ENCODE measurements around the gene GAREM2.

The GAREM2 gene

DNA sequence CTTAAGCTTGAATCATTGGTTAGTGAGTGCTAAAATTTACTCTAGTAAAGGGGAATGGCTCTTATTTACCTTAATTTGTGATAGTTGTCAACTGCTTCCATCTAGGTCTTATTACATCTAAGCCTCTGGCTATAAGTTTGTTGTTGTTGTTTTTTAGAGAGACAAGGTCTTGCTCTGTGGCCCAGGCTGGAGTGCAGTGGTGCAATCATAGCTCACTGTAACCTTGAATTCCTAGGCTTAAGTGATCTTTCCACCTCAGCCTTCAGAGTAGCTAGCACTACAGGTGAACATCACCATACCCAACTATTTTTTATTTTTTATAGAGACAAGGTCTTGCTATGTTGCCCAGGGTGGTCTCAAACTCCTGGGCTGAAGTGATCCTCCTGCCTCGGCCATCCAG, 65.0 kb downstream of the GAREM2 start:
- no peak for DNase-seq (ENCODE audit: low spot score)

DNA sequence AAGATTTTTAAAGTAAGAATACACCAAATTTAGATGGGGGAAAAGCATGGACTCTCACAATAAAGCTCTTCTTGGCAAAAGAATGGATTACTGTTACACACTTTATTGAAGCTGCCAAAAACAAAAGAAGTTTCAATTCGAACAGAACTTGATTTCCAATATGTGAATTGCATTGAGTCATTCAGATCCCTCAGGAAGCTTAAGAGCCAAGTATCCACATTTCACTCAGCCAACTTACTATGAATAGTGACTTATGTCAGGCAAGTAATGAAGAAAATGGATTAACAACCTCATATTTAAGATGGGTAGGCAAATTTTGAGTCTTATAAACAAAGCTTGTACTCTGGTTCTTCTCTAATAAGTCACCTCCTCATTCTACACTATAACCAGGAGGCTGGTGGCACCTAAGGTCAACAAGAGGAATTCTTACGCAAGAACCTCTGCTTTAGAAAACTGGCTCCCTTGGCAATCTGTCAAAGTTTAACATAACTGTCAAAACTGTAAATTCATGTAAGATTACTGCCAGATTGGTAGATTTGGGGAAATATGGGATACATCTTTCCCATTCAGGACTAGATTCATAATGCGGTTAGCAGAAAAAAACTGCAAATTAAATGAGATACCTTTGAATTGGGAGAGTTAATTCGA, 65.5 kb downstream of the GAREM2 start:
- DNase-seq (ENCODE audit: low spot score) = no peak
